ENCODE measurements around the gene KLK2. TPM values are rescaled to one million over a fixed set of nuclear protein-coding genes. Genes with fewer than 3 reads are reported as not detected.

Gene KLK2
- total RNA-seq, 6 experiments from 2014 or later = not detected

- Histone ChIP-seq H3K36me3 (no peaks in the 10 kb centered on the region), H3K9me3 (no peaks in the 10 kb centered on the region), H3K27me3 (no peaks in the 10 kb centered on the region), H3K4me1 (no peaks in the 10 kb centered on the region), H3K27ac (no peak overlapping the region), H3K4me3 (no peak overlapping the region)
- no peak for DNase-seq
- intact Hi-C loops (cut with DNase I) = no loop called here
- 20% methylated on average over 1 of the region's 4 CpGs for WGBS (ENCODE audit: insufficient coverage, low coverage, low lambda C conversion rate, missing lambda C conversion rate)
- no peak for ATAC-seq
- no peak for TF ChIP-seq POLR2A (IDR thresholded peaks at IDR 0.05)
- no peak for TF ChIP-seq CTCF (IDR thresholded peaks at IDR 0.05)
Measured at GRCh38 chr19:50859849-50860248, 13.4 kb upstream of the KLK2 start.

GRCh38 chr19:50861010-50861409 is 12.2 kb upstream of the KLK2 start:
- intact Hi-C loops (cut with DNase I) = no loop called here
- no peak overlapping the region for H3K4me3 ChIP-seq
- 54% methylated on average over 3 of the region's 5 CpGs for WGBS (ENCODE audit: insufficient coverage, low coverage, low lambda C conversion rate, missing lambda C conversion rate)
- DNase-seq (no peak), ATAC-seq (no peak)
- TF ChIP-seq CTCF (IDR thresholded peaks at IDR 0.05) = no peak
- TF ChIP-seq POLR2A (IDR thresholded peaks at IDR 0.05) = no peak
- no peaks in the 10 kb centered on the region for H3K9me3 ChIP-seq
- H3K4me1 ChIP-seq = no peaks in the 10 kb centered on the region
- H3K27me3 ChIP-seq = no peaks in the 10 kb centered on the region
- no peaks in the 10 kb centered on the region for H3K36me3 ChIP-seq
- H3K27ac ChIP-seq = no peak overlapping the region

GRCh38 chr19:50861496-50862286 is 11.5 kb upstream of the KLK2 start:
- Histone ChIP-seq H3K36me3 (no peaks in the 10 kb centered on the region), H3K27me3 (no peaks in the 10 kb centered on the region), H3K27ac (no peak overlapping the region), H3K9me3 (no peaks in the 10 kb centered on the region), H3K4me1 (no peaks in the 10 kb centered on the region), H3K4me3 (no peak overlapping the region)
- TF ChIP-seq CTCF (IDR thresholded peaks at IDR 0.05) (no peak), POLR2A (IDR thresholded peaks at IDR 0.05) (no peak)
- WGBS (ENCODE audit: insufficient coverage, low coverage, low lambda C conversion rate, missing lambda C conversion rate) = 39% methylated on average over 7 of the region's 7 CpGs
- ATAC-seq = no peak
- DNase-seq = no peak
- intact Hi-C loops (cut with DNase I) = no loop called here

GRCh38 chr19:50869479-50869878 is 3.8 kb upstream of the KLK2 start:
- no peak overlapping the region for H3K27ac ChIP-seq
- no peaks in the 10 kb centered on the region for H3K9me3 ChIP-seq
- intact Hi-C loops (cut with DNase I) = no loop called here
- ATAC-seq (no peak), DNase-seq (no peak)
- TF ChIP-seq CTCF (IDR thresholded peaks at IDR 0.05) = no peak
- H3K4me3 ChIP-seq = no peak overlapping the region
- H3K27me3 ChIP-seq = no peaks in the 10 kb centered on the region
- H3K36me3 ChIP-seq = no peaks in the 10 kb centered on the region
- WGBS (ENCODE audit: insufficient coverage, low coverage, low lambda C conversion rate, missing lambda C conversion rate) = 53% methylated on average over 4 of the region's 4 CpGs
- no peaks in the 10 kb centered on the region for H3K4me1 ChIP-seq

All from right lobe of liver (tissue), 6 donors.